ENCODE data around the gene TOGARAM1. TPM values are rescaled to one million over a fixed set of nuclear protein-coding genes. Genes with fewer than 3 reads are reported as not detected.
"Not testable (repeated sequence)": the region's sequence is repeated elsewhere in the genome, so short reads cannot be mapped to it uniquely, and the experiment has no call there.

TOGARAM1 gene
- total and polyA plus RNA-seq, 9 of the 15 experiments (the other 6 are each of a cell fraction or from before 2014, with no cell fraction given) = 1.3 to 6.4 (median 3.7) TPM

- POLR2A ChIA-PET = no interaction called here
Measured at GRCh38 chr14:45078323-45078722, 116.3 kb downstream of the TOGARAM1 start.

GRCh38 chr14:45080416-45080968, 118.5 kb downstream of the TOGARAM1 start:
- H3K4me3 ChIP-seq; H2AFZ ChIP-seq (ENCODE audit: low read depth, low read length); H3K4me2 ChIP-seq (ENCODE audit: insufficient read depth, low read length); H3K36me3 ChIP-seq (ENCODE audit: control insufficient read depth, insufficient read depth, low read length); BruUV-seq (replicated peaks); H3K9me3 ChIP-seq (replicated peaks; ENCODE audit: control insufficient read depth, insufficient read depth, low read depth, low read length); ATAC-seq; H4K20me1 ChIP-seq (replicated peaks; ENCODE audit: control insufficient read depth, insufficient read depth, low read length); H3K27ac ChIP-seq (ENCODE audit: extremely low read depth, low read depth, low read length); intact Hi-C loops (cut with micrococcal nuclease); H3K9ac ChIP-seq (ENCODE audit: insufficient read depth in 1 of 2, low read depth in 2 of 2, low read length in 2 of 2); H3K27me3 ChIP-seq (ENCODE audit: control insufficient read depth in 2 of 2, insufficient read depth in 2 of 2, low read length in 2 of 2); DNase-seq (ENCODE audit: extremely low read depth in 1 of 4, low spot score in 3 of 4); in situ Hi-C loops (cut with MboI); H3K4me1 ChIP-seq (replicated peaks in 1 of 2; ENCODE audit: control insufficient read depth in 2 of 2, insufficient read depth in 2 of 2, low read length in 2 of 2); CTCF ChIA-PET (ENCODE audit: low intra/inter-chr PET ratio); H3K9me1 ChIP-seq (ENCODE audit: control insufficient read depth, insufficient read depth, low read length); POLR2A ChIA-PET; FAIRE-seq: not testable (repeated sequence)
- peaks cover 16% of the 10 kb centered on the region for H3K79me2 ChIP-seq (ENCODE audit: control insufficient read depth, insufficient read depth, low read length)
- WGBS (ENCODE audit: insufficient coverage, low coverage, missing lambda C conversion rate) = 100% methylated on average over 4 of the region's 40 CpGs

More at GRCh38 chr14:45078323-45078722, 116.3 kb downstream of the TOGARAM1 start:
- H3K9me1 ChIP-seq (ENCODE audit: control insufficient read depth, insufficient read depth, low read length) = no peaks in the 10 kb centered on the region
- intact Hi-C loops (cut with micrococcal nuclease) = no loop called here
- no peaks in the 10 kb centered on the region for H3K4me1 ChIP-seq (replicated peaks in 1 of 2; ENCODE audit: control insufficient read depth in 2 of 2, insufficient read depth in 2 of 2, low read length in 2 of 2)
- H3K4me2 ChIP-seq (ENCODE audit: insufficient read depth, low read length) = no peak overlapping the region
- no peaks in the 10 kb centered on the region for H3K27me3 ChIP-seq (ENCODE audit: control insufficient read depth in 2 of 2, insufficient read depth in 2 of 2, low read length in 2 of 2)
- H3K9ac ChIP-seq (ENCODE audit: insufficient read depth in 1 of 2, low read depth in 2 of 2, low read length in 2 of 2) = no peak overlapping the region
- H3K36me3 ChIP-seq (ENCODE audit: control insufficient read depth, insufficient read depth, low read length) = no peaks in the 10 kb centered on the region
- H3K27ac ChIP-seq (ENCODE audit: extremely low read depth, low read depth, low read length) = no peak overlapping the region
- no TSS peak for BruUV-seq (replicated peaks)
- TF ChIP-seq MEIS2 (IDR thresholded peaks at IDR 0.05; ENCODE audit: partially characterized antibody) = no peak
- TF ChIP-seq ZBTB49 (CRISPR knock-in tag; IDR thresholded peaks at IDR 0.05; ENCODE audit: borderline replicate concordance) = no peak
- no peak for TF ChIP-seq FOXJ2 (tag; IDR thresholded peaks at IDR 0.05)
- TF ChIP-seq NFYB (IDR thresholded peaks at IDR 0.05; ENCODE audit: extremely low read depth, insufficient read length) = no peak
- TF ChIP-seq THAP12 (CRISPR knock-in tag; IDR thresholded peaks at IDR 0.05) = no peak
- DNase-seq (ENCODE audit: extremely low read depth in 1 of 4, low spot score in 3 of 4) = no peak
- FAIRE-seq = no peak
- no peak overlapping the region for H2AFZ ChIP-seq (ENCODE audit: low read depth, low read length)
- H3K9me3 ChIP-seq (replicated peaks; ENCODE audit: control insufficient read depth, insufficient read depth, low read depth, low read length) = no peaks in the 10 kb centered on the region
- WGBS (ENCODE audit: insufficient coverage, low coverage, missing lambda C conversion rate) = 76% methylated on average over 1 of the region's 1 CpG
- H3K4me3 ChIP-seq = no peak overlapping the region
- H4K20me1 ChIP-seq (replicated peaks; ENCODE audit: control insufficient read depth, insufficient read depth, low read length) = no peaks in the 10 kb centered on the region
- H3K79me2 ChIP-seq (ENCODE audit: control insufficient read depth, insufficient read depth, low read length) = no peaks in the 10 kb centered on the region
- CTCF ChIA-PET (ENCODE audit: low intra/inter-chr PET ratio) = no interaction called here
- in situ Hi-C loops (cut with MboI) = no loop called here
- no peak for ATAC-seq
